NCI-H1694 (cell line): ENCODE results near the gene HSD3B7.

Experiments used
- DNase-seq: peaks from one replicate; lab custom pipeline; 2025; lab: John Stamatoyannopoulos, UW

The HSD3B7 gene

DNA sequence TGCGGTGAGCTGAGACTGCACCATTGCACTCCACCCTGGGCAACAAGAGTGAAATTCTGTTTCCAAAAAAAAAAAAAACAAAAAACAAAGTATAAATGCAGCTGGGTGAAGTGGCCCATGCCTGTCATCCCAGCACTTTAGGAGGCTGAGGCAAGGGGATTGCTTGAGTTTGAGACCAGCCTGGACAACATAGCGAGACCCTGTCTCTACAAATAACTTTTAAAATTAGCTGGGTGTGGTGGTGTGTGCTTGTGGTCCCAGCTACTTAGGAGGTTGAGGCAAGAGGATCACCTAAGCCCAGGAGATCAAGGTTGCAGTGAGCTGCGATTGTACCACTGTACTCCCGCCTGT lies 38.2 kb downstream of the HSD3B7 start:
- DNase-seq = no peak

DNA sequence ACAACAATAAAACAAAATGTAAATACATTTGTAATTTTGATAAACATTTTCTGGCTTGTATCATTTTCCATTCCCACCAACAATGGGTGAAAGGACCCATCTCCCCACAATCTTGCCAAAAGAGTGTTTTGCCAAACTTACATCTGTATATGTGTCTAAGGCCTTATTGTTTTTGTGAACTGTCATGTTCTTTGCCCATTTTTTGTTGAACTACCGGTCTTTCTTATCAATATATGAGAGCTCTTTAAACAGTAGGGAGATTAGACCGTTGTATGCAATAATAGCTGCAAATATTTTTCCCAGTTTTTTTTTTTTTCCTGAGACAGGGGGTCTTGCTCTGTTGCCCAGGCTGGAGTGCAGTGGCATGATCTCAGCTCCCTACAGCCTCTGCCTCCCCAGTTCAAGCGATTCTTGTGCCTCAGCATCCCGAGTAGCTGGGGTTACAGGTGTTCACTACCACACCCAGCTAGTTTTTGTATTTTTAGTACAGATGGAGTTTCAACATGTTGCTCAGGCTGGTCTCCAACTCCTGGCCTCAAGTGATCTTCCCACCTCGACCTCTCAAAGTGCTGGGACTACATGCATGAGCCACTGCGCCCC lies 38.7 kb downstream of the HSD3B7 start:
- no peak for DNase-seq

- no peak for DNase-seq
These were observed 40.3 kb downstream of the HSD3B7 start for GRCh38 chr16:31025339-31025738.

DNA sequence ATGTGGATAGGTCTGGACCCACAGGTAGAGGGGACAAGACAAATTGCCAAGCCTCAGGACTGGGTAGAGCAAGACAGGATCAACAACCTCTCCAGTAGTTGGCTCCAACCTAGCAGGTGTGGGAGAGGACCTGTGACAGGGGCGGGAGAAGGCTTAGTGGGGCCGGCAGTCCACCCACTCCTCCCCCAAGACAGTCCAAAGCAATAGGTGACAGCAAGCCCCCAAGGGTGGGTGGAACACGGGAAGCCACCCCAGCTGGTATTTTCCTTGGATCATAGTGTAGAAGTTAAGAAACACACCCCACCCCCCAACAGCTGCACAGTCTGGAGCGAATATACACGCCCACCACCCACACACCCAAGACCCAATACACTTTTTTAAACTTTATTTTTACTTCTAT lies 44.3 kb downstream of the HSD3B7 start:
- no peak for DNase-seq

DNA sequence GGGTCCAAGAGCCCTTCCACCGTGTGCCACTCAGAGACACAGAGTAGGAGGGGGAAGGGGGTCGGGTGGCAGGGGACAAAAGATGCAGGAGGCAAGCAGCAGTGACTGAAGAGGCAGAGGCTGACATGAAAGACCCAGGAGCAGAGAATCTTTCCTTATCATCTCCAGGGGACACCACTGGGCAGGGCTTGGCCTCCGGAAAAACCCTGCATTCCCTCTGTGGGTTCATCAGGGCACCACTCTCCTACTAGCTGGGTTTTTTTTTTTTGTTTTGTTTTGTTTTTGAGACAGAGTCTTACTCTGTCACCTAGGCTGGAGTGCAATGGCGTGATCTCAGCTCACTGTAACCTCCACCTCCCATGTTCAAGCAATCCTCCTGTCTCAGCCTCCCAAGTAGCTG lies 46.3 kb downstream of the HSD3B7 start:
- no peak for DNase-seq

DNA sequence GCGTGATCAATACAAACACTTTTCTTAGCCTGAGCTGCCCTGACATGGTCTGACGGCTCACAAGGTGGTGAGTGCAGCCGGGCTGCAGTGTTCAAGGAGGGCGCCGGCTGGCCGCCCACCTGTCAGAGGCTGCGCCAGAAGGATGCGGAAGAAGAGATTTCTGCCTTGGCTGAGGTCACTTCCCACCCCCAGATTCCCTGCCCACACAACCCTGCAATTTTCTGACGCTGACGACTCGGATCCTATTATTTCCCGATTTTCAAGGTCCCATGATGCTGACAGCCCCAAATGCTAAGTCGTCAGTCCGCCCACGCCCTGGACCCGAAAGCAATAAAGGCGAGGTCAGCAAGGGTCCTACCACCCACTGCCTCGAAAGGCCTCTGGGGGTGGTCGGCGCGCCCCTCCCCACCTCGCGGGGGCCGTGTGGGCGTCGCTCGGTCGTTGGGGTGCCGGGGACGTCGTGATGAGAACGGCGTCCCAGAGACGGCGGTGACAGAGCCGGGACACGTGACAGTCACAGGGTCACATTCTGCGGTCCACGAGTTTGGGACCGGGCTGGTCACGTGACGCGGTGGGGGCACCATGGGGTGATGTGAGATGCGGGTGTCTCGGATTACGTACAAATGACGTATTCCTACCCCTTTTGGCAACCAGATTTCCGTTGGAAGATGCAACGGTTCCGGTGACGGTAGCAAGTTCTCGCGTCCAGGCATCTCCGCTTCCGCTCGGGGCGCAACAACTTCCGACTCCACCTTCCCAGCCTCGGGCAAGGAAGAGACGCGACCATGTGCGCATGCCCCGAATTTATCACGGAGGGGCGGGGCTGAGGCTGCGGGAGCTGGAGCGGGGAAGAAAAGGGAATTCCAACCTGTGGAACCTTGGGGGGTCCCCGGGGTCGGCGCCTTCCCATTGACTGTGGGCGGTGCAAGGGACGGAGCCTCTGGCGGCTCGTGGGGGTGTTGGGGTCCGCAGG lies 48.0 kb downstream of the HSD3B7 start, which contains the start of gene STX4:
STX4 (plus strand) TSS at position 823 of the 973 bp plus-strand sequence. CDS start 248 bp downstream, outside the sequence.
- peak; percentile 86 for DNase-seq

DNA sequence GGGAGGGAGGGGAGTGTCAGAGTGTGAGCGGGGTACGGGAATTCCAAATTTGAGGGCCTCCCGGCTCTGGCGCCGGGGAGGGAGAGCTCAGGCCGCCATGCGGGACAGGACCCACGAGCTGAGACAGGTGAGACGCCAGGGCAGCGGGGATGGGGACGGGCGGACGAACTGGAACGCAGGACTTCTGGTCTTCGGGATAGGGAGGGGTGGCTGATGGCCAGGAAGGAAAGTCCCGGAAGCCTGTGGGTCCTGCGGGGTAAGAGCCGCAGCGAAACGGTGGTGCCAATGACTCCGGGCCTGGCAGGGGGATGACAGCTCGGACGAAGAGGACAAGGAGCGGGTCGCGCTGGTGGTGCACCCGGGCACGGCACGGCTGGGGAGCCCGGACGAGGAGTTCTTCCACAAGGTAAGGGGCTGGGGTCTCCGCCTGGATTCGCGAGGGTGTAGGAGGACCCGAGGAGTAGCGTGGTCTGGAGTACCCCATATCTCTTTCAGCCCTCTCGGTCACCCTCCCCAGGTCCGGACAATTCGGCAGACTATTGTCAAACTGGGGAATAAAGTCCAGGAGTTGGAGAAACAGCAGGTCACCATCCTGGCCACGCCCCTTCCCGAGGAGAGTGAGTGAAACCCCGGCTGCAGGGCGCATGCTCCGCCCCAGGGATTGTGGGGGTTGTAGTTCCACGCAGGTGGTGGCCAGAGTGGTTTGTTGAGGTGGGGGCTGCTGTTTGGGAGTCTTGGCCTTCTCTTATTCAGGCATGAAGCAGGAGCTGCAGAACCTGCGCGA lies 48.9 kb downstream of the HSD3B7 start:
- peak; percentile 62 for DNase-seq

- no peak for DNase-seq
These were observed 51.7 kb downstream of the HSD3B7 start for GRCh38 chr16:31036691-31037090.
